M059J (cell line): ENCODE data around the gene SDC4. TPM values are rescaled to one million over a fixed set of nuclear protein-coding genes. Genes with fewer than 3 reads are reported as not detected.

Source experiments
- DNase-seq: peaks from one replicate; pipeline ENCODE4 v3.0.0-alpha.2; 2012; ENCODE audit warnings: low read depth
- total RNA-seq: library from RNA; depleted of rRNA; stranded (reverse); fragments of >200 nt; shearing (Covaris generic); gene quantifications from 2 replicates; pipeline ENCODE4 v1.2.3, GENCODE V29; 2014; rRNA removed

The SDC4 gene
- total RNA-seq, 1 experiment from 2014 or later, result 189 TPM

GRCh38 chr20:45297786-45298497, 50.3 kb downstream of the SDC4 start:
- no peak for DNase-seq

GRCh38 chr20:45294659-45295058, 53.6 kb downstream of the SDC4 start:
- no peak for DNase-seq

GRCh38 chr20:45294003-45294368, 54.2 kb downstream of the SDC4 start:
- no peak for DNase-seq

GRCh38 chr20:45293041-45294002, 54.9 kb downstream of the SDC4 start:
- peak; percentile 86 for DNase-seq

GRCh38 chr20:45292343-45292742, 55.9 kb downstream of the SDC4 start:
- DNase-seq, result no peak

GRCh38 chr20:45291526-45291925, 56.7 kb downstream of the SDC4 start:
- DNase-seq, result no peak

- peak; percentile 87 for DNase-seq
Observed at GRCh38 chr20:45290677-45291355, 57.4 kb downstream of the SDC4 start.

GRCh38 chr20:45289942-45290676, 58.1 kb downstream of the SDC4 start:
- DNase-seq, result no peak

GRCh38 chr20:45288860-45289259, 59.4 kb downstream of the SDC4 start:
- no peak for DNase-seq

GRCh38 chr20:45288376-45288775, 59.8 kb downstream of the SDC4 start:
- DNase-seq, result no peak

- DNase-seq, result peak; percentile 17
Observed at GRCh38 chr20:45283551-45284057, 64.6 kb downstream of the SDC4 start.

- DNase-seq, result no peak
Observed at GRCh38 chr20:45282700-45283550, 65.3 kb downstream of the SDC4 start.

GRCh38 chr20:45279992-45280391, 68.2 kb downstream of the SDC4 start:
- DNase-seq, result no peak

GRCh38 chr20:45275338-45275737, 72.9 kb downstream of the SDC4 start:
- DNase-seq, result no peak

Other genes with a start within 250 kb of the SDC4 start
- 0.34 and 1.5 TPM in 2 replicates for gene KCNS1, start 247.3 kb downstream of the SDC4 start, total RNA-seq
- not detected in 2 replicates for gene WFDC5, start 233.2 kb downstream of the SDC4 start, total RNA-seq
- gene WFDC12, start 224.0 kb downstream of the SDC4 start, total RNA-seq, result not detected in 2 replicates
- not detected in 2 replicates for gene PI3, start 173.5 kb downstream of the SDC4 start, total RNA-seq
- gene SEMG1, start 141.4 kb downstream of the SDC4 start, total RNA-seq, result not detected in 2 replicates
- gene SEMG2, start 127.1 kb downstream of the SDC4 start, total RNA-seq, result not detected in 2 replicates
- gene SLPI, start 93.9 kb downstream of the SDC4 start, total RNA-seq, result 0.30 TPM in 1 of 2 replicates, not detected in the other
- not detected in 2 replicates for gene RBPJL, start 41.6 kb downstream of the SDC4 start, total RNA-seq
- not detected in 2 replicates for gene MATN4, start 40.1 kb downstream of the SDC4 start, total RNA-seq
- gene SYS1, start 14.7 kb upstream of the SDC4 start, total RNA-seq, result 26.7 and 29.4 TPM in 2 replicates
- not detected in 2 replicates for gene TP53TG5, start 29.9 kb upstream of the SDC4 start, total RNA-seq
- gene DBNDD2, start 59.9 kb upstream of the SDC4 start, total RNA-seq, result 15.4 and 17.6 TPM in 2 replicates
- 250 and 270 TPM in 2 replicates for gene PIGT, start 67.7 kb upstream of the SDC4 start, total RNA-seq
- gene WFDC2, start 121.3 kb upstream of the SDC4 start, total RNA-seq, result not detected in 2 replicates
- gene SPINT3, start 167.2 kb upstream of the SDC4 start, total RNA-seq, result not detected in 2 replicates
- not detected in 2 replicates for gene WFDC6, start 191.1 kb upstream of the SDC4 start, total RNA-seq
- gene EPPIN, start 199.0 kb upstream of the SDC4 start, total RNA-seq, result not detected in 2 replicates
- gene WFDC8, start 230.9 kb upstream of the SDC4 start, total RNA-seq, result not detected in 2 replicates